DND-41 (cell line): Measurements from ENCODE around the gene MCM10.

ENCODE experiments used
- ATAC-seq: fragments of 200-7000 bp; cut with Tn5 transposase; 3 replicates; pipeline ENCODE4 v1.9.1; 2021; ENCODE audit warnings: low read depth; ENCODE audit not compliant: insufficient read depth
- DNase-seq: peaks from one replicate; pipeline ENCODE4 v3.0.0-alpha.2; 2020
- H2AFZ ChIP-seq: 2 replicates; pipeline ENCODE4 v1.6.0; 2012; ENCODE audit warnings: low read depth, low read length
- H3K27ac ChIP-seq: 2 replicates; pipeline ENCODE4 v1.5.1; 2012; ENCODE audit warnings: low read length, inconsistent platforms
- H3K27me3 ChIP-seq: fragments of 200-600 bp; sonication (generic); 2 replicates; pipeline ENCODE4 v1.6.0; 2012; ENCODE audit warnings: low read length, mild to moderate bottlenecking, inconsistent platforms; ENCODE audit not compliant: insufficient read depth, poor library complexity
- H3K36me3 ChIP-seq: 2 replicates; pipeline ENCODE4 v1.5.1; 2012; ENCODE audit warnings: low read length, inconsistent platforms; ENCODE audit not compliant: insufficient read depth
- H3K4me1 ChIP-seq: 2 replicates; pipeline ENCODE4 v1.5.1; 2012; ENCODE audit warnings: mild to moderate bottlenecking, low read length; ENCODE audit not compliant: insufficient read depth
- H3K4me2 ChIP-seq: 2 replicates; pipeline ENCODE4 v1.6.0; 2012; ENCODE audit warnings: mild to moderate bottlenecking, moderate library complexity, low read length, inconsistent platforms; ENCODE audit not compliant: insufficient read depth
- H3K4me3 ChIP-seq, 2 experiments: fragments of 200-600 bp in 1 of 2; shearing (Covaris generic) in 1 of 2; 2 replicates each; pipeline ENCODE4 v1.5.1; 2012 to 2016; ENCODE audit warnings: inconsistent platforms in 2 of 2, low read length in 2 of 2, mild to moderate bottlenecking in 2 of 2, low read depth in 1 of 2, moderate library complexity in 1 of 2
- H3K79me2 ChIP-seq: 2 replicates; pipeline ENCODE4 v1.6.0; 2012; ENCODE audit warnings: low read length, inconsistent platforms; ENCODE audit not compliant: insufficient read depth
- H3K9ac ChIP-seq: 2 replicates; pipeline ENCODE4 v1.6.0; 2012; ENCODE audit warnings: low read depth, mild to moderate bottlenecking, inconsistent platforms, low read length, moderate library complexity
- H3K9me3 ChIP-seq: 2 replicates; pipeline ENCODE4 v1.5.1; 2012; ENCODE audit warnings: low read length, moderate library complexity, mild to moderate bottlenecking, inconsistent platforms; ENCODE audit not compliant: insufficient read depth, severe bottlenecking
- H4K20me1 ChIP-seq: 2 replicates; pipeline ENCODE4 v1.6.0; 2012; ENCODE audit warnings: low read length; ENCODE audit not compliant: insufficient read depth
- CTCF ChIP-seq: IDR thresholded peaks from 2 replicates; pipeline ENCODE4 v1.5.1; 2012; ENCODE audit warnings: borderline replicate concordance, low read length, moderate library complexity, mild to moderate bottlenecking; ENCODE audit not compliant: poor library complexity, severe bottlenecking; ENCODE audit errors: extremely low read depth
- EZH2 ChIP-seq: IDR thresholded peaks from 3 replicates; pipeline ENCODE4 v1.6.1; 2012; ENCODE audit warnings: borderline replicate concordance, low read depth, mild to moderate bottlenecking, moderate library complexity, low read length, inconsistent platforms; ENCODE audit not compliant: severe bottlenecking

MCM10 gene

GRCh38 chr10:13180788-13181187 lies 19.4 kb downstream of the MCM10 start:
- peaks cover 96% of the 10 kb centered on the region for H3K36me3 ChIP-seq
- ATAC-seq: no peak
- H3K4me2 ChIP-seq: no peak overlapping the region
- peaks cover 5% of the 10 kb centered on the region; the same call in 1 of the 2 replicates for H4K20me1 ChIP-seq
- H3K9ac ChIP-seq: no peak overlapping the region
- H3K79me2 ChIP-seq: peaks cover 14% of the 10 kb centered on the region
- no peak overlapping the region for H2AFZ ChIP-seq
- H3K27ac ChIP-seq: no peak overlapping the region
- no peak for DNase-seq
- H3K4me1 ChIP-seq: no peaks in the 10 kb centered on the region
- TF ChIP-seq CTCF (no peak), EZH2 (no peak)
- no peaks in the 10 kb centered on the region for H3K27me3 ChIP-seq
- no peak overlapping the region for H3K4me3 ChIP-seq
- no peaks in the 10 kb centered on the region for H3K9me3 ChIP-seq

- H2AFZ ChIP-seq: no peak overlapping the region
- H3K4me3 ChIP-seq: no peak overlapping the region
- peaks cover 10% of the 10 kb centered on the region for H3K79me2 ChIP-seq
- H3K4me1 ChIP-seq: no peaks in the 10 kb centered on the region
- peaks cover 7% of the 10 kb centered on the region; the same call in 1 of the 2 replicates for H4K20me1 ChIP-seq
- H3K27ac ChIP-seq: no peak overlapping the region
- H3K4me2 ChIP-seq: no peak overlapping the region
- no peaks in the 10 kb centered on the region for H3K27me3 ChIP-seq
- no peak for ATAC-seq
- peaks cover 99% of the 10 kb centered on the region for H3K36me3 ChIP-seq
- no peak overlapping the region for H3K9ac ChIP-seq
- no peak for DNase-seq
- no peaks in the 10 kb centered on the region for H3K9me3 ChIP-seq
- TF ChIP-seq EZH2 (no peak), CTCF (no peak)
These were observed 21.1 kb downstream of the MCM10 start for GRCh38 chr10:13182424-13182823.

- Histone ChIP-seq H3K27me3 (no peaks in the 10 kb centered on the region), H3K9ac (no peak overlapping the region), H3K27ac (no peak overlapping the region), H4K20me1 (peaks cover 2% of the 10 kb centered on the region), H3K4me3 (no peak overlapping the region), H2AFZ (no peak overlapping the region), H3K4me2 (no peak overlapping the region), H3K9me3 (no peaks in the 10 kb centered on the region), H3K79me2 (peaks cover 5% of the 10 kb centered on the region), H3K4me1 (no peaks in the 10 kb centered on the region), H3K36me3 (peaks cover 99% of the 10 kb centered on the region)
- TF ChIP-seq EZH2 (no peak), CTCF (no peak)
- ATAC-seq: no peak
- no peak for DNase-seq
These were observed 22.3 kb downstream of the MCM10 start for GRCh38 chr10:13183625-13184024.

- no peak for TF ChIP-seq EZH2
- no peak for TF ChIP-seq CTCF
- no peaks in the 10 kb centered on the region for H3K9me3 ChIP-seq
- no peak overlapping the region for H2AFZ ChIP-seq
- DNase-seq (no peak), ATAC-seq (no peak)
- H3K27me3 ChIP-seq: no peaks in the 10 kb centered on the region
- no peak overlapping the region for H3K4me3 ChIP-seq
- peaks cover 2% of the 10 kb centered on the region for H4K20me1 ChIP-seq
- H3K27ac ChIP-seq: no peak overlapping the region
- no peak overlapping the region for H3K9ac ChIP-seq
- peaks cover 99% of the 10 kb centered on the region for H3K36me3 ChIP-seq
- no peak overlapping the region for H3K4me2 ChIP-seq
- no peaks in the 10 kb centered on the region for H3K4me1 ChIP-seq
- H3K79me2 ChIP-seq: peaks cover 2% of the 10 kb centered on the region
These were observed 22.9 kb downstream of the MCM10 start for GRCh38 chr10:13184276-13184675.
